ENCODE results near the gene ZNF738.
"Not testable (repeated sequence)": the region's sequence is repeated elsewhere in the genome, so short reads cannot be mapped to it uniquely, and the experiment has no call there.

Gene ZNF738

DNA sequence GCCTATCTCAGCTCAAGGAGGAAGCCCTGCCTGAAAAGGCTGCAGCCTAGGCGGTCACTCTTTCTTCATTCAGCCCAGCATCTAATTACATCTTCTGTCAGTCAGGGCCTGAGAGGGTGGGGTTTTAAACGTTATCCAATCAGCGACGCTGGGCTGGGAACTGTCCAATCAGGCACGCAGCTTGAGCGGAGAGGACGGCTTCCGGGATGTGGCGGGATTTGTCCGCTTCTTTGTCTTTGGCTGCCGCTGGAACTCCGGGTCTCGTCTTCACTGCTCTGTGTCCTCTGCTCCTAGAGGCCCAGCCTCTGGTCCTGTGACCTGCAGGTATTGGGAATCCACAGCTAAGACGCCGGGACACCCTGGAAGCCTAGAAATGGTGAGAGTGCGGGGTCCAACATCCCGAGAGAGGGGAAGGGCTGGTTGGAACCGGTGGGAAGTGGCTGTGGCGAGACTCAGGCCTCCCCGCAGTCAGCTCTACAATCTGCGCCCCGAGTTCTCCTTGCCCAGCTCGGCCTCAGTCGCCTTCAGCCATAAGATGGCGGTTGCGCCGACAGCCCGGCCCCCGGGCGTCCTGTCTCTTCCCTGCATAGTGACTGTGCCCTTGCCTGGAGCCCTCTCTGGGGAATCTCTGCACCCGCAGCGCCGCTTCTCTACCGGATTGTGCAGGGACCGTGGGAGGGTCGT lies at the start of gene ZNF738:
Gene ZNF738, plus strand, starts transcription at position 233 of the 684 bp plus-strand sequence. Its CDS starts 141 bp downstream, at position 374.
- peak; percentile 98 for DNase-seq (ENCODE audit: low spot score)

DNA sequence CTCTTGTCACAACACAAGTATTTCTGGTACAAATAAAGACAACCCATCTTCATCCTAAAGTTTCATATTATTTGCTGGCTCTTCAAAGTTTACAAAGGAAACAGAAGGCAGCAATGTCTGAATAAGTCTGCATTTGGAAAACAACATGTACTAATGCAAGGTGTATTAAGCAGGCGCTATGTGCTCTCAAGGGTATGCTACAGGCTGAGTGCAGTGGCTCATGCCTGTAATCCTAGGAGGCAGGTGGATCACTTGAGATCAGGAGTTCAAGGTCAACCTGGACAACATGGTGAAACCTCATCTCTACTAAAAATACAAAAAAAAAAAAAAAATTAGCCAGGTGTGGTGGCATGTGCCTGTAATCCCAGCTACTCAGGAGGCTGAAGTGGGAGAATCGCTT lies 46.0 kb upstream of the ZNF738 start:
- not testable (repeated sequence) for DNase-seq (ENCODE audit: low spot score)

- DNase-seq (ENCODE audit: low spot score) = peak; percentile 67
Observed at GRCh38 chr19:21314676-21315075, 44.1 kb upstream of the ZNF738 start.

DNA sequence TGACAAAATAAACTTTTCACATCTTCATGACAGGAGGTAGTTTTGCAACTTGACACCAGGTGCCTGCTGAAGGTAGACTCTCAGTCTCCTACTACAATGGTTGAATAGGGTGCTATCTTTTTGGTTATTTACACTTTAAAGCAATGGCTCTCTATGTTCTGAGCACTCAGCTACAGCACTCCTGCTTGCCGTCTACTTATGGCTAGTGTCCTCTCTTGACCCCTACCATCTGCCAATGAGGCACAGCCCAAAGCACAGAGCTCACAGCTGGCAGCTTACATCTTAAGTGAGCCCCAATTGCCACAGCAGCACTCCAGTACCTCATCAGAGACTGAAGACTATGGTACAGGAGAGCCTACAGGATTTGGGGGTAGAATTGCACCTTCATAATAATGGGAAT lies 41.0 kb upstream of the ZNF738 start:
- DNase-seq (ENCODE audit: low spot score) = no peak

- no peak for DNase-seq (ENCODE audit: low spot score)
Observed at GRCh38 chr19:21321134-21321533, 37.7 kb upstream of the ZNF738 start.

DNA sequence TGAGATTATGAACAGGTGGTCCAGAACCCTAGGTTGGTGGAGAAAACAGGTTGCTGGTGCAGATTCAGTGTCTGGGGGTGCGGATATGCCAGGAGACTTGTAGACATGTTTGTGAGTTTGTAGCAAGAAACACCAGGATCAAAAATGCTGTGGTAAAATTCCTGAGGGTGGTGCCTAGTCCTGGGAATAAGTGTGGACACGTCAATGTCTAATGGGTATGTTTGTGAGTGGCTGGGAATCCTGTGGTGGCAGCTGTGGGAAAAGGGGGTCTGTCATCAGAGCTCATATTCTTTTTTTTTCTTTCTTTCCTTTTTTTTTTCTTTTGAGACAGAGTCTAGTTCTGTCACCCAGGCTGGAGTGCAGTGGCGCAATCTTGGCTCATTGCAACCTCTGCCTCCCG lies 36.8 kb upstream of the ZNF738 start:
- no peak for DNase-seq (ENCODE audit: low spot score)

- peak; percentile 94 for DNase-seq (ENCODE audit: low spot score)
Observed at GRCh38 chr19:21322528-21322927, 36.3 kb upstream of the ZNF738 start.

- DNase-seq (ENCODE audit: low spot score) = no peak
Observed at GRCh38 chr19:21323000-21323399, 35.8 kb upstream of the ZNF738 start.

DNA sequence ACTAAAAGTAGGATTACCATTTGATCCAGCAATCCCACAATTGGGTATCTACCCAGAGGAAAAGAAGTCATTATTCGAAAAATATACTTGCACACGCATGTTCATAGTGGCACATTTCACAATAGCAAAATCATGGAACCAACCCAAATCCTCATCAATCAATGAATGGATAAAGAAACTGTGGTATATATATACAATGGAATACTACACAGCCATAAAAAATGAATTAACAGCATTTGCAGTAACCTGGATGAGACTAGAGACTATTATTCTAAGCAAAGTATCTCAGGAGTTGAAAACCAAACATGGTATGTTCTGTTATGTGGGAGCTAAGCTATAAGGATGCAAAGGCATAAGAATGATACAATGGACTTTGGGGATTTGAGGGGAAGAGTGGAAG lies 32.6 kb upstream of the ZNF738 start:
- DNase-seq (ENCODE audit: low spot score) = no peak

- DNase-seq (ENCODE audit: low spot score) = peak; percentile 49
Observed at GRCh38 chr19:21328406-21328805, 30.4 kb upstream of the ZNF738 start.

- peak; percentile 99 for DNase-seq (ENCODE audit: low spot score)
Observed at GRCh38 chr19:21328885-21329605, 29.8 kb upstream of the ZNF738 start, which contains the start of gene ZNF708. Gene ZNF708, minus strand, starts transcription at chr19:21329410. Its CDS starts 198 bp downstream, at chr19:21329212.

GRCh38 chr19:21335721-21336120 lies 23.1 kb upstream of the ZNF738 start:
- DNase-seq (ENCODE audit: low spot score) = no peak

- not testable (repeated sequence) for DNase-seq (ENCODE audit: low spot score)
Observed at GRCh38 chr19:21344841-21345240, 14.0 kb upstream of the ZNF738 start.

DNA sequence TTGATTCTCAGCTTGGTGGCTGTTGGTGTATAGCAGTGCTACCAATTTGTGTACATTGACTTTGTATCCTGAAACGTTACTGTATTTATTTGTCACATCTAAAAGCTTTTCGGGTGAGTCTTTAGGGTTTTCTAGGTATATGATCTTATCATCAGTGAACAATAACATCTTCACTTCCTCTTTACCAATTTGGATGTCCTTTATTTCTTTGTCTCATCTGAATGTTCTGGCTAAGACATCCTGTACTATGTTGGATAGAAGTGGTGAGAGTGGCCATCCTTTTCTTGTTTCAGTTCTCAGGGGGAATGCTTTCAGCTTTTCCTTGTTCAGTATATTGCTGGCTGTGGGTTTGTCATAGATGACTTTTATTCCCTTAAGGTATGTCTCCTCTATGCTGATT lies 6.0 kb upstream of the ZNF738 start:
- DNase-seq (ENCODE audit: low spot score) = no peak

DNA sequence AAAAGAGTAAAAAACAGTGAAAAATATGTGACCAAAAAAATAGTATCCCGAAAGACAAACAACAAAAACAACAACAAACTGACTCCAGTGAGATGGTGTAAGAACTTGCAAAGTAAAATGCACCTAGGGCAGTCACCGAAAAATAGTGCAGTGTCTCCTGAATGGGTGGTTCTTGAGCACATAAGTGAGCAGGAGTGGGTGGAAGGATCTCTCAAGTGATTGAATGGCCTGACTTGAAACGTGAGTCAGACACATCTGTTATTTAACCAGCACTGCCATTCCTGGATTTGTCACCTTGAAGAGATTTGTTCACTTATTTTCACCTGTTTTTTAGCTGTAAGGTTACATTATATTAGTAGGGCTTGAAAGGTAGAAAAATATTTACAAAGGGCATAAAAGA lies 3.5 kb downstream of the ZNF738 start:
- no peak for DNase-seq (ENCODE audit: low spot score)

- DNase-seq (ENCODE audit: low spot score) = no peak
Observed at GRCh38 chr19:21383980-21384582, 25.3 kb downstream of the ZNF738 start.

- DNase-seq (ENCODE audit: low spot score) = no peak
Observed at GRCh38 chr19:21396121-21396520, 37.3 kb downstream of the ZNF738 start.

DNA sequence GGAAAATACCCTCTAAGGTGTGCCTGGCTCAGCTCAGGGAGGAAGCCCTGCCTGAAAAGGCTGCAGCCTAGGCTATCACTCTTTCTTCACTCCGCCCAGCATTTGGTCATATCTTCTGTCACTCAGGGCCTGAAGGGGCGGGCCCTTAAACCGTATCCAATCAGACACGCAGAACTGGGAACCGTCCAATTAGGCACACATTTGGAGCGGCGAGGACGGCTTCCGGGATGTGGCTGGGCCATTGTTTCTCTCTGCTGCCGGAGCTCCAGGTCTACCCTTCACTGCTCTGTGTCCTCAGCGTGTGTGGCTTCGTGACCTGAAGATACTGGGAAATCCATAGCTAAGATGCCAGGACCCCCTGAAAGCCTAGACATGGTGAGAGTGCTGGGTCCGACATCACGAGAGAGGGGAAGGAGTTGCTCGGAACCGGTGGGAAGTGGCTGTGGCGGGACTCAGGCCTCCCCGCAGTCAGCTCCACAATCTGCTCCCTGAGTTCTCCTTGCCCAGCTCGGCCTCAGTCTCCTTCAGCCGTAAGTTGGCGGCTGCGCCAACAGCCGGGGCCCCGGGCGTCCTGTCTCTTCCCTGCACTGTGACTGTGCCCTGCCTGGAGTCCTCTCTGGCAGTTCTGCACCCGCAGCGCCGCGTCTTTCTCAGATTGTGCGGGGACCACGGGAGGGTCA lies 38.2 kb downstream of the ZNF738 start, which contains the start of gene ZNF493:
Gene ZNF493, plus strand, starts transcription at position 241 of the 680 bp plus-strand sequence. Its CDS starts 105 bp downstream, at position 346.
- peak; percentile 98 for DNase-seq (ENCODE audit: low spot score)

GRCh38 chr19:21398851-21399250 lies 40.1 kb downstream of the ZNF738 start:
- DNase-seq (ENCODE audit: low spot score) = no peak

- DNase-seq (ENCODE audit: low spot score) = no peak
Observed at GRCh38 chr19:21402303-21402985, 43.6 kb downstream of the ZNF738 start.

DNA sequence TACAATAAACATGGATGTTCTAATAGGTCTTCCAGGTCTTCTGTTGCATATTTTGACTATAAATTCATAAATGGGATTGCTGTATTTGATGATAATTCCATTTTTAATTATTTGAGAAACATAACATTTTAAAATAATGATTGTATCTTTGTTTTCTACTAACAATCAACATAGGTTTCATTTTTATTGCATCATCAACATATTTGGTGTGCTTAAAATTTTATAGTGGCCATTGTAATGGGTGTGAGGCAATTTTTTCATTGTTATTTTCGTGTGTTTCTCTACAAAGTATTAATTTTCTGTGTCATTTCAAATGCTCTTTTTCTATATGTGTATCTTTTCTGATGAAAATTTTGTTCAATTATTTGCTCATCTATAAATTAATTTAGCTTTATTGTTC lies 51.4 kb downstream of the ZNF738 start:
- no peak for DNase-seq (ENCODE audit: low spot score)

DNA sequence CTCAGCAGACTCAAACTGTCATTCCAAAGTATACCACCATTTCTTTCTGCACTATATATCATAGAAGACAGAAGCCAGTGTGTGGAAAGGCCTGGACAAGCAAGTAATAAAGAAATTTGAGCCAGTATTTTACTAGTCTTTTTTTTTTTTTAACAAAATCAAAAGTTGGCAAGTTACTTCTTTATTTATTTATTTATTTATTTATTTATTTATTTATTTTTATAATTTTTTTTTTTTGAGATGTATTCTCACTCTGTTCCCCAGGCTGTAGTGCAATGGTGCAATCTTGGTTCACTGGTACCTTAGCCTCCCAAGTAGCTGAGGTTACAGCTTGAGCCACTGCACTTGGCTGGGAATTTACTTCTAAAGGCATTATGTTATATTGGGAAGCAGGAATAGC lies 63.4 kb downstream of the ZNF738 start:
- no peak for DNase-seq (ENCODE audit: low spot score)
